HG02763 (cell line): Measurements from ENCODE around the gene ASTE1.
"Not testable (repeated sequence)": the region's sequence is repeated elsewhere in the genome, so short reads cannot be mapped to it uniquely, and the experiment has no call there.

Experiments used
- ATAC-seq: cut with Tn5 transposase; IDR thresholded peaks from one replicate; pipeline ENCODE4 v1.9.1; 2021; ENCODE audit warnings: mild to moderate bottlenecking, moderate library complexity; ENCODE audit not compliant: unreplicated experiment

ASTE1 gene

GRCh38 chr3:131009698-131010097 lies 16.9 kb downstream of the ASTE1 start:
- no peak for ATAC-seq

GRCh38 chr3:131008326-131008725 lies 18.3 kb downstream of the ASTE1 start:
- ATAC-seq, result no peak

GRCh38 chr3:131007782-131008181 lies 18.8 kb downstream of the ASTE1 start:
- no peak for ATAC-seq

- no peak for ATAC-seq
Observed at GRCh38 chr3:131007256-131007655, 19.4 kb downstream of the ASTE1 start.

- no peak for ATAC-seq
Observed at GRCh38 chr3:131004603-131005002, 22.0 kb downstream of the ASTE1 start.

- no peak for ATAC-seq
Observed at GRCh38 chr3:131001071-131001470, 25.6 kb downstream of the ASTE1 start.

- ATAC-seq, result no peak
Observed at GRCh38 chr3:130997289-130997688, 29.3 kb downstream of the ASTE1 start.

- ATAC-seq, result no peak
Observed at GRCh38 chr3:130992344-130992743, 34.3 kb downstream of the ASTE1 start.

GRCh38 chr3:130991126-130991525 lies 35.5 kb downstream of the ASTE1 start:
- ATAC-seq, result no peak

GRCh38 chr3:130990282-130990681 lies 36.3 kb downstream of the ASTE1 start:
- ATAC-seq, result no peak

- no peak for ATAC-seq
Observed at GRCh38 chr3:130981469-130981868, 45.2 kb downstream of the ASTE1 start.

GRCh38 chr3:130979117-130979516 lies 47.5 kb downstream of the ASTE1 start:
- no peak for ATAC-seq

GRCh38 chr3:130976706-130977105 lies 49.9 kb downstream of the ASTE1 start:
- no peak for ATAC-seq

- no peak for ATAC-seq
Observed at GRCh38 chr3:130975251-130975650, 51.4 kb downstream of the ASTE1 start.

- no peak for ATAC-seq
Observed at GRCh38 chr3:130974201-130974600, 52.4 kb downstream of the ASTE1 start.

GRCh38 chr3:130973406-130973805 lies 53.2 kb downstream of the ASTE1 start:
- ATAC-seq, result no peak

GRCh38 chr3:130972592-130972991 lies 54.0 kb downstream of the ASTE1 start:
- not testable (repeated sequence) for ATAC-seq

- ATAC-seq, result no peak
Observed at GRCh38 chr3:130971208-130971607, 55.4 kb downstream of the ASTE1 start.

- ATAC-seq, result no peak
Observed at GRCh38 chr3:130969621-130970020, 57.0 kb downstream of the ASTE1 start.

- no peak for ATAC-seq
Observed at GRCh38 chr3:130968221-130968620, 58.4 kb downstream of the ASTE1 start.

- ATAC-seq, result no peak
Observed at GRCh38 chr3:130967281-130967680, 59.3 kb downstream of the ASTE1 start.

- no peak for ATAC-seq
Observed at GRCh38 chr3:130963878-130964277, 62.7 kb downstream of the ASTE1 start.
